Subcutaneous preadipocyte (primary cell): Measurements from ENCODE around the gene KBTBD2. TPM values are rescaled to one million over a fixed set of nuclear protein-coding genes. Genes with fewer than 3 reads are reported as not detected.

Experiments used
- total RNA-seq: library from RNA; depleted of rRNA; stranded (reverse); fragments of >200 nt; gene quantifications from 2 replicates; pipeline ENCODE4 v1.2.3, GENCODE V29; 2012

The KBTBD2 gene
- 25.0 and 34.4 TPM in 2 replicates for total RNA-seq

GRCh38 chr7:32891043-32891799 lies at the start of gene KBTBD2:
Gene KBTBD2, minus strand, starts transcription at chr7:32891760. Its CDS starts 12,156 bp downstream, at chr7:32879604.

Other genes starting within 250 kb of the KBTBD2 start
- gene FKBP9, start 65.7 kb upstream of the KBTBD2 start, total RNA-seq, result 159 and 248 TPM in 2 replicates
- 16.5 and 19.7 TPM in 2 replicates for gene NT5C3A, start 171.0 kb upstream of the KBTBD2 start, total RNA-seq
- 3.7 and 7.6 TPM in 2 replicates for gene RP9, start 217.6 kb upstream of the KBTBD2 start, total RNA-seq
- gene BBS9, start 237.8 kb upstream of the KBTBD2 start, total RNA-seq, result 19.4 and 24.3 TPM in 2 replicates